Measurements from ENCODE around the gene NAXD.
"Not testable (repeated sequence)": the region's sequence is repeated elsewhere in the genome, so short reads cannot be mapped to it uniquely, and the experiment has no call there.

Gene NAXD

DNA sequence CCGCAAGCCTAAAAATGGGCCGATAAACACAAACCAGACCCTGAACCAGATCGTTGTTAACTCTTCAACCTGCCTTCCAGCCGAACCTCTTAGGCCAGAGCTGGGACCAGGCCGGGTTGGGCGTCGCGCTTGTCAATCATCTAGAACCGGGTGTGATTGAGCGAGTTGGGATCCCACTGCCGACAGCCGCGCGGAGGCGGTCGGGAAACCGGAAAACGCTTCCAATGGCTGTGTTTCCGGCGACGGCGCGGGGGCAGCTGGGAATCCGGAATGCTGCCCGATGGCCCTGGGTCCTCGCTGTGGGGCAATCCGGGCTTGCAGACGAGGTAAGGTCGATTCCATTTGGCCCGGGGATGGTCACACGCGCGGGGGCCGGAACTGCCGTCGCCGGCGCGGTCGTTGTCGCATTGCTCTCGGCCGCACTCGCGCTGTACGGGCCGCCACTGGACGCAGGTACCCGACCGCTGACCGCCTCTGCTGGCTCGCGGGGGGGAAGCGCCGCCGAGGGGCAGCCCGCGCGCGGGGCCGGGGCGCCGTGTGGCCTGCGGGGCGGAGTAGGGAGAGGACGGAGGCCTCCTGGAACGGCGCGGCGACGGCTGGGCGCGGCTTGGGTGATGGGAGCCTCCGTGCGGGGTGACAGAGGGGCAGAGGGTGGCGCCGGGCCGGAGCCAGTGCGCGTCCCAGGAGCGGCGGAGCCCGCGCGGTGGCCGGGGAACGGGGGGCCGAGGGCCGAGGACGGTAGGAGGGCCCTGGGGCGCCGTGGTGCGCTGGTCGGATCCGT, at the start of gene NAXD:
Gene NAXD, plus strand, starts transcription at position 224 of the 781 bp plus-strand sequence. Its CDS starts 57 bp downstream, at position 281.
- peak; percentile 95 for DNase-seq

DNA sequence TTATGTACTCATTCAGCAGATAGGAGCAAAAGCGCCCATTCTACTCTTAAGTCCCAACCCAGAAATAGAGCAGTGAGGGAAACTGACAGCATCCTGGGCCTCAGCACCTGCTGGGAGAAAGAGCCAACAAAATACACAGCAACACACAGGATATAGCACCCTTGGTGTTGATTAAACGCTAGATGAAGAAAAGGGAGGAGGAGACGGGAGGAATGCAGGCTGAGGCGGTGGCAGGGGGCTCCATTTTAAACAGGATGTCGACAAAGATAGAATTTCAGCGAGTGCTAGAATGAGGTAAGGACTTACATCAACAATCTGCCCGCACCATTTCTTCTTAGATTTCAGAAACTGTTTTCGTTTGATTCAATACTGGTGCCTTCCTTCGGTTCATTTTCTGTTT, 49.2 kb upstream of the NAXD start:
- no peak for DNase-seq

- no peak for DNase-seq
Observed at GRCh38 chr13:110568612-110569011, 46.7 kb upstream of the NAXD start.

DNA sequence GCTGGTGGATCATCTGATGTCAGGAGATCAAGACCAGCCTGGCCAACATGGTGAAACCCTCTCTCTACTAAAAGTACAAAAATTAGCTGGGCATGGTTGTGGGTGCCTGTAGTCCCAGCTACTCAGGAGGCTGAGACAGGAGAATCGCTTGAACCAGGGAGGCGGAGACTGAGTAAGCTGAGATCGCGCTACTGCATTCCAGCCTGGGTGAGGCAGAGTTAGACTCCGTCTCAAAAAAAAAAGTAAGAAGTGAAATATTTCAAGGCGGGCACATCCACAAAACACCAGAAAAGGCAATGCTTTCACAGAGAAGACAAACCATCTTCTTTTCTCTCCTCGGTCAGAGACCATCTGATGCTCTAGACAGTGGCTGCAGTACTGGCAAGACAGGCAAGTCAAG, 45.4 kb upstream of the NAXD start:
- not testable (repeated sequence) for DNase-seq

DNA sequence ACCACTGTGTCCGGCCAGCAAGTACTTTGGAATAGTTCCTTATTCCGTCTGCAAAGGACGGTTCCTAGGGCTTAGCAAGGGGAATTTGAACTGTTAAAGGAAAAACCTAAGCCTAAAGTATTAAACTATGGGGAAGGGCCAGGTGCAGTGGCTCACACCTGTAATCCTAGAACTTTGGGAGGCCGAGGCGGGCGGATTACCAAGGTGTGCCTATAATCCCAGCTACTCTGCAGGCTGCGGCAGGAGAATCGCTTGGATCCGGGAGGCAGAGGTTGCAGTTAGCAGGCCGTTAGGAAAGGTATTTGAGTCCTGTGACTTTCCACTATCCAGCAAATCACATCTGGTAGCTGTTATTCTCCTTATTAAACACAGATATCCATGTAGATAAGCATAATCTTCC, 44.5 kb upstream of the NAXD start:
- DNase-seq, result no peak

DNA sequence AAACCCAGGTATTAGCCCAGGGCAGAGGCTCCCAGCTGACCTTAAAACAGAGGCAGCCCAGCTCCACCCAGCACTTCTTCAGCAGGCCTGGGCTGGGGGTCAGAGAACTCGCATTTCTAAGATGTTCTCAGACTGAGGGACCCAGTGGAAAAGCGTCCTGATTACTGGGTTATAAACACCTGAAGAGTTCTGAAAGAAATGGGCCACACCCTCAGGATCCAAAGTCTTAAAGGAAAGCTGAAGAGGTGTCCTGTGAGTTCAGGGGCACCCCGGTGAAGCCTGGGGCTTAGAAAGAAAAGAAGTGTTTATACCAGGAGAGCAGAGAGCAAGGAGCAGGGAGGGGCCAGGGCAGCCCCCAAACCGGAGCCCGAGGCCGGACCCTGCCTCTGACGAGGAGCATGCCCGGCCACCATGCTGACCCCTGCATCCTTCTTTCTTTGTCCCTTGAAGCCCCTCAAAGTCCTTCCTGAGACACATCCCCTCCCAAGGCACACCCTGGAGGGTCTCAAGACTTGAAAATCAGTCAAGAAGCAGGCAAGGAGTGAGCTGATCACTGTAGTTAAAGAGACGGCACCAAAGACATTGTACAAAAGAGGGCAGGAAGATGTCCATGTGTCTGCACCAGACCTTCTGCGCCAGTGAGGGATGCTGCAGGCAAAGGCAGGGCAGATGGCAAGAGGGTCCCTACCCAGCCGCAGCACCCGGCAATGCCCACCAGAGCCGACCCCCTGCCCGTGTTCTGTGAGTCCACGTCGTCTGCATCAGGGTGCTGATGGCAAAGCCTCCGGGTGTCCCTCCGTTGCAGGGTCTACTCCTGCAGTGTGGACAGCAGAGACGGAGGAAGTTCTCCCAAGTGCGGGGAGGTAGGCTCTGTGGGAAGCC, 43.2 kb upstream of the NAXD start:
- DNase-seq, result no peak

DNA sequence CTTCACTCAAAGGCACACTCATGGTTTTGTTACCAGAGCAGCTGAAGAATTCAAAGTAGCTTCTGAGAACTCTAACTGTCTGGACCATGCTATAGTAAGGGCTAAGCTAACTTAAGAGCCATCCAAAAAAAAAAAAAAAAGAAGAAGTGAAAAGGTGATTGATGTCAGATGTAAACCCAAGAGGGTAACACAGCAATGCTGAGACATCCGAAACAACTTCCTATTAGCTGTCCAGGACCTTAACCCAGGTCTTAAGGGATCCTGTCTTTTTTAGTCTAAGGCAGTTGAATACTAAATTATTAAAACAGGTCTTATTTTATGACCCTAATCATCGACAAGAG, 42.6 kb upstream of the NAXD start:
- DNase-seq, result no peak

- no peak for DNase-seq
Observed at GRCh38 chr13:110574161-110574560, 41.2 kb upstream of the NAXD start.

GRCh38 chr13:110575322-110576069, 39.8 kb upstream of the NAXD start:
- DNase-seq, result no peak

- no peak for DNase-seq
Observed at GRCh38 chr13:110576070-110576394, 39.3 kb upstream of the NAXD start.

DNA sequence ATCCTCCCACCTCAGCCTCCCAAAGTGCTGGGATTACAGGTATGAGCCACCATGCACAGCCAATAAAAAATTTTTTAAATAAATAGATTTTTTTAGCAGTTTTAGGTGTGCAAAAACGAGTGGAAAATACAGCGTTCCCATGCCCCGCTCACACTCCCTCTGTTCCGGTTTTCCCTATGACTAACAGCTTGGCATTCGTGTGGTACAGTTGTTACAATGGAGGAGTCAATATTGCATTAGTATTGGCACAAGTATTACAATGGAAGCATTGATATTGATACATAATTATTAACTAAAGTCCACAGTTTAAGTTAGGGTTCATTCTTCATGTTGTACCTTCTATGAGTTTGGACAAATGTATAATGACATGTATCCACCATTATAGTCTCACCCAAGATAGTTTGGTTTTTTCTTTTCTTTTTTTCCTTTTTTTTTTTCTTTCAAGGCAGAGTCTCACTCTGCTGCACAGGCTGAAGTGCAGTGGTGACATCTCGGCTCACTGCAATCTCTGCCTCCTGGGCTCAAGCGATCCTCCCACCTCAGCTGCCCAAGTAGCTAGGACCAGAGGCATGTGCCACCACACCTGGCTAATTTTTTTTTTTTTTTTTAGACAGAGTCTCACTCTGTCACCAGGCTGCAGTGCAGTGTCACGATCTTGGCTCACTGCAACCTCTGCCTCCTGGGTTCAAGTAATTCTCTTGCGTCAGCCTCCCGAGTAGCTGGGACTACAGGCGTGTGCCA, 38.4 kb upstream of the NAXD start:
- no peak for DNase-seq

DNA sequence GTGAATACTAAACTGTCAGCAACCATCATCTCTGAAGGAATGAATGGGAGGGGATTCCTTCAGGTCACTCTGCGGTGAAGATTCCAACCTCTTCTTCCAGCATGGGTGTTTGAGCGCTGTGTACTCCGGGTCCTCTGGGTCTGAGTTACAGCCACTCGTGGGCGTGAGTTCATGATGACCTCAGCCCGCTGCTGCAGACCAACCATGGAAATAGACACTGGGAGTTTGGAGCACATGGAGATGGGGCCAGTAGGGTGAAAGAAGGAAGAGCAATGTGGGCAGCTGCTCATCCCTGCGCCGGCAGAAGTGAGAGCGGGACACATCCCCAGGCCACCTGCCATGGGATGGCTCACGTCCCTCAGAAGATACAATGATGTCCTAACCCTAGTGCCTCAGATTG, 37.0 kb upstream of the NAXD start:
- no peak for DNase-seq

DNA sequence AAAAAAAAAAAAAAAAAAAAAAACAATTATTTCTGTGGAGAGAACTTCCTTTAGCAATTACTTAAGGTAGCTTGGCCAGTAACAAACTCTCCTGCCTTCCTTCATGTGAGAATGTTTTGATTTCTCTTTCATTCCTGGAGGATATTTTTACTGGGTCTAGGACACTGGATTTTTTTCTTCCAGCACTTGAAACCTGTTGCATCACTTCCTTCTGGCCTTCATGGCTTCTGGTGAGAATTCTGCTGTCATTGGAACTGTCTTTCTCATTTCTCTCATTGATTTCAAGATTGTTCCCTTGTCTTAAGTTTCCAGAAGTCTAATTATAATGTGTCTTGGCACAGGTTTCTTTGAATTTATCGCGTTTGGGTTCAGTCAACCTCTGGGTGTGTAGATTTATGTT, 34.5 kb upstream of the NAXD start:
- DNase-seq, result peak; percentile 41

DNA sequence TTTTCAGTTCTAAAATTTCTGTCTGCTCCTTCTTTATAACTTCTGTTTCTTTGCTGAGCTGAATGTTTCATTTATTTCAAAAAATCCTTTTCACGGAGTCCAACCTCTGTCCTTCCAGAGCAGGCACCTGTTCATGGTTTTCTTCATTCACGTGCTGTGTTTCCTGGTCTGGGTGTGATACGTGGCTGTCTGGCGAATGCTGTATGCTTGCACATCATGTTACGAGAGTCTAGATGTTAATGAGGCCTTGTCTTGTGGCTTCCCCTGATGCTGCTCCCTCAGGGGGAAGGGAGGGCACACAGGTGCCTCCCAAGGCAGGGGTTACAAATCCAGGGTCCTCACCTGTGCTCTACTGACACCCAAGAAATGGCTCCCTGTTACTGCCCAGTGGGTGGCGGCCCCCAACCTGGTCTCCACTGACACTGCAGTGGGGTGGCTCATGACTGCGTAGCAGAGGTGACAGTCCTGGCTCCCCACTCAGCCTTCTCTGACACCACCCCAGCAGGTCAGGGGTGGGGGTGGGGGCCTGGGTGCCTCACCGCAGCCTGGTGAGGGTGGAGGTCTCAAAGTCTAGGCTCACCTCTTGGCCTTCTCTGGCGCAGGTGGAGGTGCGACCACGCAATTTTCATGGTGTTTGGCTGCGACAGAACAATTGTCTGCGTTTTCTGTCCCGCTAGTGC, 33.7 kb upstream of the NAXD start:
- DNase-seq, result no peak

DNA sequence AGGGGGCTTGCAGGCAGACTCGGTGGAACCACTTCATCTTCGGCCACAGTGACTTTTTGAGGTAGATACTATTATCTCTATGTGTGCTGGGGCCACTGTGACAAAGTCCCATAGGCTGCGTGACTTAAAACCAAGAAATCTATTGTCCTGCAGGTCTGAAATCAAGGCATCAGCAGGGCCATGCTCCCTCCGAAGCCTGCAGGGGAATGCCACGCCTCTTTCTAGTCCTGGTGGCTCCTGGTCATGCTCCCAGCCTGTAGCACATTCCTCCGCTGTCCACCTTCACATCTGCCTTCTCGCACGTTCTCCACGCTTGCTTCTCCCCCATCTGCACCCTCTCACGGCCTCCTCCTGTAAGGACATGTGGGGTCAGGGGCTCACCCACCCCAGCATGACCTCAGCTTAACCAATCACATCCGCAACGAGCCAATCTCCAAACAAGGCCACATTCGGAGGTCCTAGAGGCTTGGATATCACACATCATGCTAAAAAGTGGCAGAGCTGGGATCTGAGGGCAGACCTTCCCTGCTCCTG, 32.9 kb upstream of the NAXD start:
- DNase-seq, result no peak

DNA sequence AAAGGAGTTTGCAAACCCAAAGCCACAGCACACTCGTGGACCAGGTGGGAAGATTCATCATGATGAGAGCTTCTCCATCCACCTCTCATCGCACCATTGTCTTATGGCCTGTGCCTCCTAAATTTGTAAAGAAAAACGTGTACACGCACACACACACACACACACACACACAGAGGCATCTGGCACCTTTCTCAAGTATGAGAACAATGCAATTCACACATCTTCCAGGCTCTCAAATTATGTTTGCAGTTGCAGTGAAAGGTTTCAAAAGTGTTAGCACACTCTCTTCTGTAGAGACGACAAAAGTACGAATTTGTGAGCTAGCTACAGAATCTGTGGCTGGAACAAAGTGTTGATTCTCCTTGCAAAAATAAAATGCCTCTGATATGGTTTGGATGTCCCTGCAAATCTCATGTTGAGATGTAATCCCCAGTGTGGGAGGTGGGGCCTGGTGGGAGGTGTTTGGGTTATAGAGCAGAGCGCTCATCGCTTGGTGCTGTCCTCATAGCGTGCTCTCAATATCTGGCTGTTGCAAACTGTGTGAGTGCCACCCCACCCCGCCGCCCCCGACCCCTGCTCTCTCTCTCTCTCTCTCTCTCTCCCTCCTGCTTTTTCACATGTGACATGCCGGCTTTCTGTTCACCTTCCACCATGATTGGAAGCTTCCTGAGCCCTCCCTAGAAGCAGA, 32.0 kb upstream of the NAXD start:
- no peak for DNase-seq

DNA sequence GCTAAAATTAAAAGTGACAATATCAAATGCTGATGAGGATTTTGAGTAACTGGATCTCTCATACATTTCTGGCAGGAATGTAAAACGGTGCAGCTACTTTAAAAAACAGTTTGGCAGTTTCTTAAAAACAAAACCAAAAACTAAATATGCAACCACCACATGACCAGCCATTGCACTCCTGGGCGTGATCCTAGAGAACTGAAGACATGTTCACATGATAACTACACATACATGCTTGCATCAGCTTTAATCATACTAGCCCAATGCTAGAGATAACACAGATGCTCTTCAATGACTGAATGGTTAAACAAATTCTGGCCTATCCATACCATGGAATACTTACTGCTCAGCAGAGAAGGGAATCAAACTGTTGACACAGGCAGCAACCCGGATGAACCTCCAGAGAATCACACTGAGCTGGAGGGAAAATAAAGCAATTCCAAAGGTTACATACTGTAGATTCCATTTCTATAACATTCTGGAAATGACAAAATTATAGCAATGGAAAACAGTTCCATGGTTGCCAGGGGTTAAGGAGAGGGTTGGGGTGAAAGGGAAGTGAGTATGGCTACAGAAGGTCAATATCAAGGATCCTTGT, 25.5 kb upstream of the NAXD start:
- DNase-seq, result no peak

DNA sequence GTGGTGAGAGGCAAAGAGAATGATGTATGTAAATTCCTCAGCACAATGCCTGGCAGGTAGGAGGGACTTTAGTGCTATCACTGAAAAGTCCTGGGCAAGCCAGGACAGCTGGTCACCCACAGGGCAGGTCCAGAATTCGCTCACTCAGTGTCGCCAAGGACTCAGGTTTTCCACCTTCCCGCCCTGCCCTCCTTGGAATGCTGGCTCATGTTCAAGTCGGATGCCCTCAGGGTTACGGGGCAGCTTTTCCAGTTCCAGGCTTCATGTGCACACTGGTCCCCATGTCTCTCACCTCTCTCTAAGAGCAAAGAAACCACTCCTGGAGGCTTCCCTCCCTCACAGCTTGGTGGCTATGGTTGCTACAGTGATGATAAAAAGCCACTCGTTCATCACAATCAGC, 24.8 kb upstream of the NAXD start:
- DNase-seq, result no peak

GRCh38 chr13:110592665-110593064, 22.7 kb upstream of the NAXD start:
- DNase-seq, result peak; percentile 80

GRCh38 chr13:110593430-110594130, 21.8 kb upstream of the NAXD start:
- DNase-seq, result peak; percentile 55

Measured in fibroblast of upper back skin (primary cell).